ENCODE results near the gene LFNG. TPM values are rescaled to one million over a fixed set of nuclear protein-coding genes. Genes with fewer than 3 reads are reported as not detected.

LFNG gene
- total and polyA plus RNA-seq, 2 donors (not counting 1 experiment from before 2014, with no cell fraction given) = 73.3 to 208 TPM

- Histone ChIP-seq H3K27ac (ENCODE audit: low read length in 2 of 2) (peak overlapping the region; percentile 44 to 72), H2AFZ (ENCODE audit: insufficient read depth, low read depth, low read length, poor library complexity, severe bottlenecking) (no peak overlapping the region), H3K36me3 (replicated peaks in 1 of 2; ENCODE audit: control extremely low read depth in 1 of 2, control insufficient read depth in 1 of 2, extremely low read depth in 1 of 2, insufficient read depth in 2 of 2, low read length in 1 of 2) (peaks cover 0 to 44% of the 10 kb centered on the region in 2 experiments), H3K4me2 (replicated peaks; ENCODE audit: low read depth, low read length, poor library complexity, severe bottlenecking) (peak overlapping the region; percentile 85), H3K27me3 (replicated peaks in 1 of 4; ENCODE audit: control extremely low read depth in 1 of 4, control insufficient read depth in 3 of 4, insufficient read depth in 4 of 4, low read length in 3 of 4) (no peaks in the 10 kb centered on the region), H3K9ac (ENCODE audit: low read length) (peak overlapping the region; percentile 90), H3K9me3 (ENCODE audit: control extremely low read depth in 1 of 3, control insufficient read depth in 2 of 3, insufficient read depth in 1 of 3, low read length in 2 of 3) (no peaks in the 10 kb centered on the region), H3K79me2 (ENCODE audit: control insufficient read depth, insufficient read depth, low read length) (peaks cover 58% of the 10 kb centered on the region), H4K20me1 (ENCODE audit: control insufficient read depth, insufficient read depth, low read length, poor library complexity, severe bottlenecking) (peaks cover 59% of the 10 kb centered on the region), H3K4me1 (ENCODE audit: control insufficient read depth in 2 of 2, insufficient read depth in 2 of 2, low read length in 2 of 2) (peaks cover 55 to 63% of the 10 kb centered on the region in 2 donors), H3K4me3 (ENCODE audit: control extremely low read depth in 1 of 5, extremely low read depth in 1 of 5, insufficient read depth in 1 of 5, low read depth in 2 of 5, low read length in 4 of 5) (peak overlapping the region; percentile 84 to 100 (median 97))
- ATAC-seq (ENCODE audit: low read depth) = no peak
- TF ChIP-seq EZH2 (IDR thresholded peaks at IDR 0.05; ENCODE audit: borderline replicate concordance, insufficient read depth, low read depth, low read length, poor library complexity, severe bottlenecking) (no peak), CTCF (IDR thresholded peaks at IDR 0.05) (no peak)
- ChIA-PET POLR2A (interaction anchor here (0.5 to 14.9 kb wide), 6 partner anchors 9 to 190 kb away, joined by 3 to 340 read pairs (median 10); no protein-coding TSS in a partner anchor), CTCF (interaction anchor here (1.0 to 2.3 kb wide), 5 partner anchors 9 to 43 kb away, joined by 3 to 21 read pairs (median 6); no protein-coding TSS in a partner anchor)
- Mint-ChIP-seq H3K9me3 (ENCODE audit: insufficient read depth) (no peaks in the 10 kb centered on the region), H3K27me3 (no peaks in the 10 kb centered on the region), H3K27ac (peak overlapping the region; percentile 96), H3K4me1 (peaks cover 60% of the 10 kb centered on the region), H3K4me3 (peak overlapping the region; percentile 99)
- 4% methylated on average over 3 of the region's 12 CpGs for WGBS (ENCODE audit: insufficient coverage)
- intact Hi-C loops (cut with micrococcal nuclease) = loop anchor here (5.0 kb wide), 1 partner anchor 111 kb away; the partner anchor contains the start of gene TTYH3
- DNase-seq = no peak
Measured at GRCh38 chr7:2520761-2521290, 1.3 kb downstream of the LFNG start.

- Mint-ChIP-seq H3K27ac (peak overlapping the region; percentile 88), H3K4me1 (peaks cover 64% of the 10 kb centered on the region), H3K9me3 (ENCODE audit: insufficient read depth) (no peaks in the 10 kb centered on the region), H3K27me3 (no peaks in the 10 kb centered on the region), H3K4me3 (peak overlapping the region; percentile 85)
- Histone ChIP-seq H3K36me3 (replicated peaks in 1 of 2; ENCODE audit: control extremely low read depth in 1 of 2, control insufficient read depth in 1 of 2, extremely low read depth in 1 of 2, insufficient read depth in 2 of 2, low read length in 1 of 2) (peaks cover 0 to 49% of the 10 kb centered on the region in 2 experiments), H3K4me2 (replicated peaks; ENCODE audit: low read depth, low read length, poor library complexity, severe bottlenecking) (peak overlapping the region; percentile 85), H3K27ac (ENCODE audit: low read length in 2 of 2) (peak overlapping the region; percentile 43 to 72), H3K79me2 (ENCODE audit: control insufficient read depth, insufficient read depth, low read length) (peaks cover 61% of the 10 kb centered on the region), H3K4me3 (ENCODE audit: control extremely low read depth in 1 of 5, extremely low read depth in 1 of 5, insufficient read depth in 1 of 5, low read depth in 2 of 5, low read length in 4 of 5) (peak overlapping the region; percentile 68 to 100 (median 97)), H3K9me3 (ENCODE audit: control extremely low read depth in 1 of 3, control insufficient read depth in 2 of 3, insufficient read depth in 1 of 3, low read length in 2 of 3) (no peaks in the 10 kb centered on the region), H3K27me3 (replicated peaks in 1 of 4; ENCODE audit: control extremely low read depth in 1 of 4, control insufficient read depth in 3 of 4, insufficient read depth in 4 of 4, low read length in 3 of 4) (no peaks in the 10 kb centered on the region), H3K9ac (ENCODE audit: low read length) (peak overlapping the region; percentile 90), H2AFZ (ENCODE audit: insufficient read depth, low read depth, low read length, poor library complexity, severe bottlenecking) (no peak overlapping the region), H3K4me1 (ENCODE audit: control insufficient read depth in 2 of 2, insufficient read depth in 2 of 2, low read length in 2 of 2) (peaks cover 60 to 68% of the 10 kb centered on the region in 2 donors), H4K20me1 (ENCODE audit: control insufficient read depth, insufficient read depth, low read length, poor library complexity, severe bottlenecking) (peaks cover 64% of the 10 kb centered on the region)
- 9% methylated on average over 20 of the region's 21 CpGs for WGBS (ENCODE audit: insufficient coverage)
- no peak for TF ChIP-seq EZH2 (IDR thresholded peaks at IDR 0.05; ENCODE audit: borderline replicate concordance, insufficient read depth, low read depth, low read length, poor library complexity, severe bottlenecking)
- ChIA-PET POLR2A (interaction anchor here (0.5 to 14.9 kb wide), 6 partner anchors 8 to 189 kb away, joined by 3 to 340 read pairs (median 10); no protein-coding TSS in a partner anchor), CTCF (interaction anchor here (1.0 to 2.3 kb wide), 8 partner anchors 9 to 188 kb away, joined by 3 to 21 read pairs (median 4); partner anchors contain the start of gene GRIFIN)
- ATAC-seq (ENCODE audit: low read depth) (no peak), DNase-seq (no peak)
- intact Hi-C loops (cut with micrococcal nuclease) = loop anchor here (5.0 kb wide), 1 partner anchor 111 kb away; the partner anchor contains the start of gene TTYH3
Measured at GRCh38 chr7:2521341-2521745, 1.8 kb downstream of the LFNG start.

Measured in B cell (primary cell).